ENCODE results near the gene NR2C2.

DNA sequence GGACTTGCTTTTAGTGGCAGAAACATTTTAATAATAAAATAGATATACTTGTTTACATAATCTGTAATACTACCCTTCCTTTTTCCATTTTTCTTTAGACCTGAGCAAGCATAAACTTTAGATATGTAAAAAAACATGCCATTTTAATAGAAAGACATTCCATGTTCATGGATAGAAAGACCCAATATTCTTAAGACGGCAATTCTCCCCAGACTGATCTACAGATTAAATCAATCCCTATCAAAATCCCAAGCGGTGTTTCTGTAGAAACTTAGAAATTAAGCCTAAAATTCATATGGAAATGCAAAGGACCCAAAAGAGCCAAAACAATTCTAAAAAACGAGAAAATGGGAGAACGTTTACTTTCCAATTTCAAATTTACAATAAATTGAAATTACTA, 106.2 kb downstream of the NR2C2 start:
- TF ChIP-seq EP300 (IDR thresholded peaks at IDR 0.05; ENCODE audit: low read depth), result no peak
- TF ChIP-seq POLR2AphosphoS5 (IDR thresholded peaks at IDR 0.05), result no peak
- TF ChIP-seq, protein P1, sequence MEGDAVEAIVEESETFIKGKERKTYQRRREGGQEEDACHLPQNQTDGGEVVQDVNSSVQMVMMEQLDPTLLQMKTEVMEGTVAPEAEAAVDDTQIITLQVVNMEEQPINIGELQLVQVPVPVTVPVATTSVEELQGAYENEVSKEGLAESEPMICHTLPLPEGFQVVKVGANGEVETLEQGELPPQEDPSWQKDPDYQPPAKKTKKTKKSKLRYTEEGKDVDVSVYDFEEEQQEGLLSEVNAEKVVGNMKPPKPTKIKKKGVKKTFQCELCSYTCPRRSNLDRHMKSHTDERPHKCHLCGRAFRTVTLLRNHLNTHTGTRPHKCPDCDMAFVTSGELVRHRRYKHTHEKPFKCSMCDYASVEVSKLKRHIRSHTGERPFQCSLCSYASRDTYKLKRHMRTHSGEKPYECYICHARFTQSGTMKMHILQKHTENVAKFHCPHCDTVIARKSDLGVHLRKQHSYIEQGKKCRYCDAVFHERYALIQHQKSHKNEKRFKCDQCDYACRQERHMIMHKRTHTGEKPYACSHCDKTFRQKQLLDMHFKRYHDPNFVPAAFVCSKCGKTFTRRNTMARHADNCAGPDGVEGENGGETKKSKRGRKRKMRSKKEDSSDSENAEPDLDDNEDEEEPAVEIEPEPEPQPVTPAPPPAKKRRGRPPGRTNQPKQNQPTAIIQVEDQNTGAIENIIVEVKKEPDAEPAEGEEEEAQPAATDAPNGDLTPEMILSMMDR (IDR thresholded peaks at IDR 0.05), result no peak
- no peak for TF ChIP-seq POLR2A (IDR thresholded peaks at IDR 0.05)

Data from transverse colon (tissue), 4 donors.